Stimulated activated CD4-positive, alpha-beta T cell treated with anti-CD3 and anti-CD28 coated beads, Interleukin-2, amount 100 ng/mL, for 24 hours (primary cell): ENCODE results near the gene CD33.
"Not testable (repeated sequence)": the region's sequence is repeated elsewhere in the genome, so short reads cannot be mapped to it uniquely, and the experiment has no call there.

ENCODE experiments used
- DNase-seq, 2 donors: peaks; one replicate each; pipeline ENCODE4 v3.0.0-alpha.2; 2020

Gene CD33

GRCh38 chr19:51224898-51225393 is at the start of gene CD33:
Gene CD33, plus strand, starts transcription at chr19:51225080. Its CDS starts 39 bp downstream, at chr19:51225119.
- not testable (repeated sequence) for DNase-seq

GRCh38 chr19:51179256-51179655 is 45.6 kb upstream of the CD33 start:
- no peak for DNase-seq

- DNase-seq: no peak
These were observed 43.4 kb upstream of the CD33 start for GRCh38 chr19:51181377-51181912.

- peak in 1 of 2 donors; percentile 47 for DNase-seq
These were observed 42.9 kb upstream of the CD33 start for GRCh38 chr19:51181913-51182419.

- DNase-seq: no peak
These were observed 41.3 kb upstream of the CD33 start for GRCh38 chr19:51183629-51184028.

- DNase-seq: no peak
These were observed 39.6 kb upstream of the CD33 start for GRCh38 chr19:51185069-51185867.

- DNase-seq: no peak
These were observed 39.0 kb upstream of the CD33 start for GRCh38 chr19:51185868-51186215.

GRCh38 chr19:51186323-51186722 is 38.6 kb upstream of the CD33 start:
- DNase-seq: no peak

- no peak for DNase-seq
These were observed 37.3 kb upstream of the CD33 start for GRCh38 chr19:51187395-51188226.

GRCh38 chr19:51188227-51188559 is 36.7 kb upstream of the CD33 start:
- DNase-seq: no peak

- DNase-seq: no peak
These were observed 32.2 kb upstream of the CD33 start for GRCh38 chr19:51192689-51193088.

- no peak for DNase-seq
These were observed 30.2 kb upstream of the CD33 start for GRCh38 chr19:51194527-51195315.

GRCh38 chr19:51195316-51195586 is 29.6 kb upstream of the CD33 start:
- no peak for DNase-seq

GRCh38 chr19:51195616-51196015 is 29.3 kb upstream of the CD33 start:
- no peak for DNase-seq

GRCh38 chr19:51196181-51196580 is 28.7 kb upstream of the CD33 start:
- DNase-seq: no peak

GRCh38 chr19:51198641-51199040 is 26.2 kb upstream of the CD33 start:
- DNase-seq: no peak

- no peak for DNase-seq
These were observed 24.7 kb upstream of the CD33 start for GRCh38 chr19:51200071-51200666.

GRCh38 chr19:51201712-51202111 is 23.2 kb upstream of the CD33 start:
- DNase-seq: no peak

GRCh38 chr19:51203916-51204315 is 21.0 kb upstream of the CD33 start:
- no peak for DNase-seq

- DNase-seq: no peak
These were observed 20.6 kb upstream of the CD33 start for GRCh38 chr19:51204321-51204720.

GRCh38 chr19:51207747-51208146 is 17.1 kb upstream of the CD33 start:
- no peak for DNase-seq

- DNase-seq: no peak
These were observed 14.6 kb upstream of the CD33 start for GRCh38 chr19:51210191-51210784.
